HL-60 (cell line): Measurements from ENCODE around the gene COMMD10.

ENCODE experiments used
- GABPA ChIP-seq: IDR thresholded peaks from 2 replicates; pipeline ENCODE4 v1.6.1; 2012; ENCODE audit warnings: low read depth
- POLR2AphosphoS5 ChIP-seq: IDR thresholded peaks from 2 replicates; pipeline ENCODE4 v1.6.1; 2012; ENCODE audit warnings: low read depth
- TF ChIP-seq, protein P1 (sequence below): IDR thresholded peaks from one replicate; pipeline ENCODE4 v1.5.1; 2011; ENCODE audit warnings: low read length, control low read depth, inconsistent platforms; ENCODE audit not compliant: insufficient read depth
- TF ChIP-seq, protein P2 (sequence below): IDR thresholded peaks from 2 replicates; pipeline ENCODE4 v1.6.1; 2012; ENCODE audit warnings: low read depth; ENCODE audit not compliant: insufficient replicate concordance

DNA sequence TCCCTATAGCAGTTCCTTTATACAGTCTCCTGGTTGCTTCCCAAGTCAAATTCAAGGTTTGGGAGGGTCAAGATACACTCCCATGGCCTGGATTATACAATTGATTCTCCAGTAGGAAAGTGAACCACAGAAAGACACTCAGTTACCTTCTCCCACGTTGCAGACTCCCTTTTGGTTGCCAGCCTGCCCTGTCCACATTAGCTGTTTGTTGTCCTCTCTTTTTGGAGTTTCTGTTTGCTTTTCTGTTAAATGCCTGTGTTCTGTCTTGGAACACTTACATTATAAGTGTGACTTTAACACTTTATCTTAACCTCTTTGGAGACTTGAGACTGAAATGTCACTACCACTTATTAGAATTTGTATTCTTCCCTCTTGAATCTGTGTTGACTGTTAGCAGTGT is 30.3 kb downstream of the COMMD10 start:
- TF ChIP-seq, protein P1, sequence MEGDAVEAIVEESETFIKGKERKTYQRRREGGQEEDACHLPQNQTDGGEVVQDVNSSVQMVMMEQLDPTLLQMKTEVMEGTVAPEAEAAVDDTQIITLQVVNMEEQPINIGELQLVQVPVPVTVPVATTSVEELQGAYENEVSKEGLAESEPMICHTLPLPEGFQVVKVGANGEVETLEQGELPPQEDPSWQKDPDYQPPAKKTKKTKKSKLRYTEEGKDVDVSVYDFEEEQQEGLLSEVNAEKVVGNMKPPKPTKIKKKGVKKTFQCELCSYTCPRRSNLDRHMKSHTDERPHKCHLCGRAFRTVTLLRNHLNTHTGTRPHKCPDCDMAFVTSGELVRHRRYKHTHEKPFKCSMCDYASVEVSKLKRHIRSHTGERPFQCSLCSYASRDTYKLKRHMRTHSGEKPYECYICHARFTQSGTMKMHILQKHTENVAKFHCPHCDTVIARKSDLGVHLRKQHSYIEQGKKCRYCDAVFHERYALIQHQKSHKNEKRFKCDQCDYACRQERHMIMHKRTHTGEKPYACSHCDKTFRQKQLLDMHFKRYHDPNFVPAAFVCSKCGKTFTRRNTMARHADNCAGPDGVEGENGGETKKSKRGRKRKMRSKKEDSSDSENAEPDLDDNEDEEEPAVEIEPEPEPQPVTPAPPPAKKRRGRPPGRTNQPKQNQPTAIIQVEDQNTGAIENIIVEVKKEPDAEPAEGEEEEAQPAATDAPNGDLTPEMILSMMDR, result no peak
- TF ChIP-seq, protein P2, sequence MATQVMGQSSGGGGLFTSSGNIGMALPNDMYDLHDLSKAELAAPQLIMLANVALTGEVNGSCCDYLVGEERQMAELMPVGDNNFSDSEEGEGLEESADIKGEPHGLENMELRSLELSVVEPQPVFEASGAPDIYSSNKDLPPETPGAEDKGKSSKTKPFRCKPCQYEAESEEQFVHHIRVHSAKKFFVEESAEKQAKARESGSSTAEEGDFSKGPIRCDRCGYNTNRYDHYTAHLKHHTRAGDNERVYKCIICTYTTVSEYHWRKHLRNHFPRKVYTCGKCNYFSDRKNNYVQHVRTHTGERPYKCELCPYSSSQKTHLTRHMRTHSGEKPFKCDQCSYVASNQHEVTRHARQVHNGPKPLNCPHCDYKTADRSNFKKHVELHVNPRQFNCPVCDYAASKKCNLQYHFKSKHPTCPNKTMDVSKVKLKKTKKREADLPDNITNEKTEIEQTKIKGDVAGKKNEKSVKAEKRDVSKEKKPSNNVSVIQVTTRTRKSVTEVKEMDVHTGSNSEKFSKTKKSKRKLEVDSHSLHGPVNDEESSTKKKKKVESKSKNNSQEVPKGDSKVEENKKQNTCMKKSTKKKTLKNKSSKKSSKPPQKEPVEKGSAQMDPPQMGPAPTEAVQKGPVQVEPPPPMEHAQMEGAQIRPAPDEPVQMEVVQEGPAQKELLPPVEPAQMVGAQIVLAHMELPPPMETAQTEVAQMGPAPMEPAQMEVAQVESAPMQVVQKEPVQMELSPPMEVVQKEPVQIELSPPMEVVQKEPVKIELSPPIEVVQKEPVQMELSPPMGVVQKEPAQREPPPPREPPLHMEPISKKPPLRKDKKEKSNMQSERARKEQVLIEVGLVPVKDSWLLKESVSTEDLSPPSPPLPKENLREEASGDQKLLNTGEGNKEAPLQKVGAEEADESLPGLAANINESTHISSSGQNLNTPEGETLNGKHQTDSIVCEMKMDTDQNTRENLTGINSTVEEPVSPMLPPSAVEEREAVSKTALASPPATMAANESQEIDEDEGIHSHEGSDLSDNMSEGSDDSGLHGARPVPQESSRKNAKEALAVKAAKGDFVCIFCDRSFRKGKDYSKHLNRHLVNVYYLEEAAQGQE, result no peak
- TF ChIP-seq POLR2AphosphoS5 (no peak), GABPA (no peak)
